HEK293 (cell line): ENCODE results near the gene NCKAP5.

Experiments
- CTCF ChIA-PET: fragments of 350-600 bp; formaldehyde crosslinking; extraction: SDS; loops from one replicate; lab custom pipeline; 2021; ENCODE audit warnings: antibody characterized with exemption; lab: Yijun Ruan, JAX
- POLR2A ChIA-PET: fragments of 300-600 bp; formaldehyde crosslinking; extraction: SDS; loops from one replicate; lab custom pipeline; 2020; ENCODE audit warnings: antibody characterized with exemption, inconsistent platforms; lab: Yijun Ruan, JAX
- H3K27ac ChIP-seq: fragments of 200-500 bp; sonication (Bioruptor generic); 2 replicates; pipeline ENCODE4 v1.5.1; 2014; ENCODE audit warnings: low read depth, low read length, control low read depth, inconsistent platforms; ENCODE audit errors: extremely low read depth
- H3K36me3 ChIP-seq, 2 experiments: fragments of 200-500 bp in 1 of 2; sonication (Bioruptor generic) in 1 of 2; 1 replicate in 1 of 2; 2 replicates in 1 of 2; pipeline ENCODE4 v1.5.1; 2014 to 2017; ENCODE audit warnings: inconsistent platforms in 2 of 2, low read length in 2 of 2; ENCODE audit not compliant: control insufficient read depth in 2 of 2, insufficient read depth in 1 of 2
- H3K4me1 ChIP-seq: fragments of 200-500 bp; sonication (Bioruptor generic); 2 replicates; pipeline ENCODE4 v1.5.1; 2014; ENCODE audit warnings: mild to moderate bottlenecking, low read length, inconsistent platforms; ENCODE audit not compliant: control insufficient read depth, insufficient read depth
- H3K4me3 ChIP-seq: 2 replicates; pipeline ENCODE4 v1.5.1; 2011; ENCODE audit warnings: low read depth, mild to moderate bottlenecking, control low read depth, low read length, moderate library complexity
- H3K9me3 ChIP-seq: fragments of 200-500 bp; sonication (Bioruptor generic); 2 replicates; pipeline ENCODE4 v1.5.1; 2014; ENCODE audit warnings: low read depth, low read length, inconsistent platforms; ENCODE audit not compliant: control insufficient read depth, insufficient read depth
- FEZF1 ChIP-seq: fragments of 450-650 bp; formaldehyde crosslinking; IDR thresholded peaks from 2 replicates; pipeline ENCODE4 v1.5.1; 2016; ENCODE audit warnings: missing biosample characterization, missing genetic modification characterization
- KLF1 ChIP-seq: fragments of 450-650 bp; formaldehyde crosslinking; IDR thresholded peaks from 2 replicates; pipeline ENCODE4 v1.5.1; 2016; ENCODE audit warnings: missing biosample characterization, missing genetic modification characterization
- MYNN ChIP-seq: fragments of 450-650 bp; formaldehyde crosslinking; IDR thresholded peaks from 2 replicates; pipeline ENCODE4 v1.5.1; 2016; ENCODE audit warnings: missing biosample characterization, missing genetic modification characterization, borderline replicate concordance
- PRDM1 ChIP-seq: fragments of 450-650 bp; formaldehyde crosslinking; IDR thresholded peaks from 2 replicates; pipeline ENCODE4; 2016; ENCODE audit warnings: missing biosample characterization, missing genetic modification characterization
- SETDB1 ChIP-seq: IDR thresholded peaks from one replicate; pipeline ENCODE4 v1.6.1; 2017; ENCODE audit warnings: mild to moderate bottlenecking, low read length, moderate library complexity, mixed read lengths; ENCODE audit not compliant: insufficient read length
- SP2 ChIP-seq: fragments of 450-650 bp; formaldehyde crosslinking; IDR thresholded peaks from 2 replicates; pipeline ENCODE4 v1.5.1; 2016; ENCODE audit warnings: missing biosample characterization, missing genetic modification characterization
- YY1 ChIP-seq: fragments of 450-650 bp; formaldehyde crosslinking; IDR thresholded peaks from 2 replicates; pipeline ENCODE4 v1.5.1; 2018; ENCODE audit warnings: missing biosample characterization, missing genetic modification characterization
- ZBTB17 ChIP-seq: fragments of 450-650 bp; formaldehyde crosslinking; IDR thresholded peaks from 2 replicates; pipeline ENCODE4 v1.5.1; 2016; ENCODE audit warnings: missing biosample characterization, missing genetic modification characterization
- ZBTB26 ChIP-seq: fragments of 450-650 bp; formaldehyde crosslinking; optimal IDR thresholded peaks from 2 replicates; pipeline ENCODE3; 2016; ENCODE audit warnings: missing biosample characterization, mild to moderate bottlenecking, missing genetic modification characterization
- ZNF10 ChIP-seq: fragments of 450-650 bp; formaldehyde crosslinking; IDR thresholded peaks from 2 replicates; pipeline ENCODE4 v1.5.1; 2017; ENCODE audit warnings: missing biosample characterization, missing genetic modification characterization
- ZNF114 ChIP-seq: fragments of 450-650 bp; formaldehyde crosslinking; IDR thresholded peaks from 2 replicates; pipeline ENCODE4 v1.5.0; 2017; ENCODE audit warnings: missing biosample characterization, missing genetic modification characterization
- ZNF157 ChIP-seq: fragments of 450-650 bp; formaldehyde crosslinking; IDR thresholded peaks from 2 replicates; pipeline ENCODE4 v1.5.1; 2016; ENCODE audit warnings: missing biosample characterization, missing genetic modification characterization
- ZNF174 ChIP-seq: fragments of 450-650 bp; formaldehyde crosslinking; IDR thresholded peaks from 2 replicates; pipeline ENCODE4 v1.5.0; 2017; ENCODE audit warnings: missing biosample characterization, mild to moderate bottlenecking, missing genetic modification characterization
- ZNF175 ChIP-seq: fragments of 450-650 bp; formaldehyde crosslinking; IDR thresholded peaks from 2 replicates; pipeline ENCODE4 v1.5.1; 2016; ENCODE audit warnings: missing biosample characterization, missing genetic modification characterization
- ZNF19 ChIP-seq: fragments of 450-650 bp; formaldehyde crosslinking; IDR thresholded peaks from 2 replicates; pipeline ENCODE4; 2016; ENCODE audit warnings: missing biosample characterization, missing genetic modification characterization, low read depth
- ZNF266 ChIP-seq: fragments of 450-650 bp; formaldehyde crosslinking; IDR thresholded peaks from 2 replicates; pipeline ENCODE4 v1.5.1; 2016; ENCODE audit warnings: missing biosample characterization, missing genetic modification characterization, low read depth
- ZNF302 ChIP-seq: fragments of 450-650 bp; formaldehyde crosslinking; IDR thresholded peaks from 2 replicates; pipeline ENCODE4 v1.5.1; 2016; ENCODE audit warnings: missing biosample characterization, missing genetic modification characterization, low read depth
- ZNF335 ChIP-seq: fragments of 450-650 bp; formaldehyde crosslinking; conservative IDR thresholded peaks from 2 replicates; pipeline ENCODE4 v1.5.1; 2016; ENCODE audit warnings: missing biosample characterization, missing genetic modification characterization
- ZNF341 ChIP-seq: fragments of 450-650 bp; formaldehyde crosslinking; IDR thresholded peaks from 2 replicates; pipeline ENCODE4; 2016; ENCODE audit warnings: low read depth, missing biosample characterization, missing genetic modification characterization
- ZNF391 ChIP-seq: fragments of 450-650 bp; formaldehyde crosslinking; IDR thresholded peaks from 2 replicates; pipeline ENCODE4 v1.5.1; 2016; ENCODE audit warnings: low read depth, missing biosample characterization, missing genetic modification characterization, borderline replicate concordance
- ZNF404 ChIP-seq: fragments of 450-650 bp; formaldehyde crosslinking; IDR thresholded peaks from 2 replicates; pipeline ENCODE4 v1.5.1; 2017; ENCODE audit warnings: missing biosample characterization, missing genetic modification characterization
- ZNF416 ChIP-seq: fragments of 450-650 bp; formaldehyde crosslinking; IDR thresholded peaks from 2 replicates; pipeline ENCODE4 v1.5.1; 2016; ENCODE audit warnings: missing biosample characterization, missing genetic modification characterization
- ZNF488 ChIP-seq: fragments of 450-650 bp; formaldehyde crosslinking; IDR thresholded peaks from 2 replicates; pipeline ENCODE4 v1.5.1; 2016; ENCODE audit warnings: missing biosample characterization, missing genetic modification characterization
- ZNF510 ChIP-seq: fragments of 450-650 bp; formaldehyde crosslinking; IDR thresholded peaks from 2 replicates; pipeline ENCODE4 v1.5.1; 2018; ENCODE audit warnings: mild to moderate bottlenecking, missing genetic modification characterization, missing biosample characterization; ENCODE audit not compliant: insufficient replicate concordance
- ZNF549 ChIP-seq: fragments of 450-650 bp; IDR thresholded peaks from 2 replicates; pipeline ENCODE4 v1.5.1; 2018; ENCODE audit warnings: missing biosample characterization, missing genetic modification characterization, mild to moderate bottlenecking, inconsistent platforms, moderate library complexity
- ZNF558 ChIP-seq: fragments of 450-650 bp; formaldehyde crosslinking; IDR thresholded peaks from 2 replicates; pipeline ENCODE4 v1.5.1; 2016; ENCODE audit warnings: missing biosample characterization, missing genetic modification characterization
- ZNF621 ChIP-seq: fragments of 450-650 bp; formaldehyde crosslinking; IDR thresholded peaks from 2 replicates; pipeline ENCODE4 v1.5.1; 2017; ENCODE audit warnings: missing biosample characterization, missing genetic modification characterization
- ZNF624 ChIP-seq: fragments of 450-650 bp; formaldehyde crosslinking; IDR thresholded peaks from 2 replicates; pipeline ENCODE4 v1.5.1; 2017; ENCODE audit warnings: missing biosample characterization, missing genetic modification characterization
- ZNF704 ChIP-seq: fragments of 450-650 bp; formaldehyde crosslinking; IDR thresholded peaks from 2 replicates; pipeline ENCODE4 v1.5.1; 2016; ENCODE audit warnings: missing biosample characterization, missing genetic modification characterization
- ZNF707 ChIP-seq: fragments of 450-650 bp; formaldehyde crosslinking; IDR thresholded peaks from 2 replicates; pipeline ENCODE4 v1.5.1; 2016; ENCODE audit warnings: missing biosample characterization, missing genetic modification characterization
- ZNF776 ChIP-seq: fragments of 450-650 bp; formaldehyde crosslinking; IDR thresholded peaks from 2 replicates; pipeline ENCODE4 v1.5.0; 2017; ENCODE audit warnings: missing biosample characterization, missing genetic modification characterization, borderline replicate concordance
- ZNF792 ChIP-seq: fragments of 450-650 bp; formaldehyde crosslinking; IDR thresholded peaks from 2 replicates; pipeline ENCODE4 v1.5.1; 2016; ENCODE audit warnings: missing biosample characterization, missing genetic modification characterization

The NCKAP5 gene

GRCh38 chr2:133605766-133606137 is 37.5 kb upstream of the NCKAP5 start (continued):
- no peak for TF ChIP-seq ZNF341
- TF ChIP-seq ZNF621 (tag by site-specific recombination): no peak
- TF ChIP-seq PRDM1: no peak
- no peak for TF ChIP-seq ZNF391 (tag by site-specific recombination)
- TF ChIP-seq ZNF302 (tag by site-specific recombination): no peak
- TF ChIP-seq ZBTB26 (tag by site-specific recombination): no peak
- TF ChIP-seq KLF1 (tag by site-specific recombination): no peak
- no peak for TF ChIP-seq ZNF558 (tag by site-specific recombination)
- TF ChIP-seq ZNF10: no peak
- TF ChIP-seq ZNF776: no peak
- TF ChIP-seq, all 188 proteins: peak for 0

GRCh38 chr2:133605011-133605765 is 36.9 kb upstream of the NCKAP5 start:
- POLR2A ChIA-PET: no interaction called here
- Histone ChIP-seq H3K4me3 (no peak overlapping the region), H3K9me3 (no peaks in the 10 kb centered on the region), H3K27ac (no peak overlapping the region), H3K36me3 (no peaks in the 10 kb centered on the region), H3K4me1 (no peaks in the 10 kb centered on the region)
- TF ChIP-seq ZNF157 (tag by site-specific recombination) (no peak), ZNF776 (no peak), ZNF707 (tag by site-specific recombination) (no peak), ZNF624 (tag by site-specific recombination) (no peak), ZNF174 (tag by site-specific recombination) (no peak), ZNF549 (tag by site-specific recombination) (no peak), SETDB1 (no peak), ZNF416 (tag by site-specific recombination) (no peak)
- CTCF ChIA-PET: interaction anchor here (0.7 kb wide), 1 partner anchor 510 kb away, joined by 3 read pairs; no protein-coding TSS in a partner anchor

GRCh38 chr2:133603109-133603508 is 34.8 kb upstream of the NCKAP5 start:
- CTCF ChIA-PET: no interaction called here
- POLR2A ChIA-PET: no interaction called here
- no peak overlapping the region for H3K27ac ChIP-seq

More at GRCh38 chr2:133603109-133603508, 34.8 kb upstream of the NCKAP5 start:
- Histone ChIP-seq H3K4me3 (no peak overlapping the region), H3K4me1 (no peaks in the 10 kb centered on the region), H3K9me3 (no peaks in the 10 kb centered on the region)
- TF ChIP-seq ZBTB17: no peak
- TF ChIP-seq FEZF1 (tag by site-specific recombination): no peak
- TF ChIP-seq SP2 (tag by site-specific recombination): no peak
- no peak for TF ChIP-seq ZNF510 (tag by site-specific recombination)
- TF ChIP-seq MYNN (tag by site-specific recombination): no peak
- no peak for TF ChIP-seq ZNF19 (tag by site-specific recombination)
- no peak for TF ChIP-seq ZNF704
- TF ChIP-seq ZNF175 (tag by site-specific recombination): no peak
- no peak for TF ChIP-seq ZNF114 (tag by site-specific recombination)
- no peak for TF ChIP-seq ZNF792 (tag by site-specific recombination)
- no peak for TF ChIP-seq ZNF404
- TF ChIP-seq SETDB1: no peak
- TF ChIP-seq YY1 (tag by site-specific recombination): no peak
- no peak for TF ChIP-seq ZNF488 (tag by site-specific recombination)
- TF ChIP-seq ZNF335 (tag by site-specific recombination): no peak
- no peak for TF ChIP-seq ZNF266
- TF ChIP-seq, all 188 proteins: peak for 0
- H3K36me3 ChIP-seq: no peaks in the 10 kb centered on the region
